ENCODE data around the gene SCN1B. TPM values are rescaled to one million over a fixed set of nuclear protein-coding genes. Genes with fewer than 3 reads are reported as not detected.

Gene SCN1B
- total and polyA plus RNA-seq, 8 donors, result 1.3 to 36.6 (median 3.7) TPM; not detected in 1

DNA sequence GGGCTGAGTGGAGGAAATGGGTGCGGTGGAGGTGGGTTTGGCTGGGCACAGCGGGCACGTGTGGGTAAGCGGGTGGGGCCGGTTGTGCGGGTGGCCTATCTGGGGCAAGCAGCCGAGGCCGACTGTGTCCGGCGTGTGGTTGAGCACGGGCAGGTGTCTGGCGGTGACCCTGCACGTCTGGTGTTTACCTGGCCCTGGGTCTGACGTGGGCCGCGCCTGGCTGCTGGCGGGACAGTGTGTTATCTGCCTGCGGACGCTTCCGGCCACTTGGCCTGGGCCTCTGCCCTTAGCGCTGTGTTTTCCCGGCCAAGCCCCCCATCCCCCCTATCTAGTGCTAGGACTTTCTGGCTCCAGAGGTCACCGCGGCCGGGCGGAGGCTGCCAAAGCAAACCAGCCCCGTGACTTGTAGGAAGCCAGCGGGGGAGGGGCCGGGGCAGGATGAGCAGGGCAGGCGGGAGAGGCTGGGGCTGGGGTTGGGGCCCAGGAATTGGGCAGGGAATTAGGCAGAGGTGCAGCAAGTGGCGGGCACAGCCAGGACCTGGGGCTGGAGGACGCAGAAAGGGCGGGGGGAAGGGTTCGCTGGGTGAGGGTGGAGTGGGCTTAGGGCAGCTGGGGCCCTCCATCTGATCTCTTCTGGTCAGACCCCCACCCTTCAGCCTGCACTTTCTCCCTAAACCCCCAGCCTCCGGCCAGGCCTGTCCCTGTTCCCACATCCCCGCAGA, 10.7 kb downstream of the SCN1B start:
- peaks cover 30 to 87% (median 58%) of the 10 kb centered on the region in 4 donors for H3K4me1 ChIP-seq
- TF ChIP-seq POLR2AphosphoS5 (IDR thresholded peaks at IDR 0.05) (peak in 2 of 3 donors; percentile 78 to 79), EP300 (IDR thresholded peaks at IDR 0.05) (peak; percentile 16), POLR2A (IDR thresholded peaks at IDR 0.05) (no peak)
- TF ChIP-seq, protein P1, sequence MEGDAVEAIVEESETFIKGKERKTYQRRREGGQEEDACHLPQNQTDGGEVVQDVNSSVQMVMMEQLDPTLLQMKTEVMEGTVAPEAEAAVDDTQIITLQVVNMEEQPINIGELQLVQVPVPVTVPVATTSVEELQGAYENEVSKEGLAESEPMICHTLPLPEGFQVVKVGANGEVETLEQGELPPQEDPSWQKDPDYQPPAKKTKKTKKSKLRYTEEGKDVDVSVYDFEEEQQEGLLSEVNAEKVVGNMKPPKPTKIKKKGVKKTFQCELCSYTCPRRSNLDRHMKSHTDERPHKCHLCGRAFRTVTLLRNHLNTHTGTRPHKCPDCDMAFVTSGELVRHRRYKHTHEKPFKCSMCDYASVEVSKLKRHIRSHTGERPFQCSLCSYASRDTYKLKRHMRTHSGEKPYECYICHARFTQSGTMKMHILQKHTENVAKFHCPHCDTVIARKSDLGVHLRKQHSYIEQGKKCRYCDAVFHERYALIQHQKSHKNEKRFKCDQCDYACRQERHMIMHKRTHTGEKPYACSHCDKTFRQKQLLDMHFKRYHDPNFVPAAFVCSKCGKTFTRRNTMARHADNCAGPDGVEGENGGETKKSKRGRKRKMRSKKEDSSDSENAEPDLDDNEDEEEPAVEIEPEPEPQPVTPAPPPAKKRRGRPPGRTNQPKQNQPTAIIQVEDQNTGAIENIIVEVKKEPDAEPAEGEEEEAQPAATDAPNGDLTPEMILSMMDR (IDR thresholded peaks at IDR 0.05), result no peak
- H3K36me3 ChIP-seq, result no peaks in the 10 kb centered on the region
- WGBS, 5 donors, result 5 to 14% (median 7%) methylated on average over 20 to 36 of the region's 36 CpGs
- DNase-seq, result peak; percentile 89 to 96
- H3K27me3 ChIP-seq, result peaks cover 0 to 33% (median 0%) of the 10 kb centered on the region in 3 donors
- intact Hi-C loops (cut with DNase I; ENCODE audit: low total_unique reads), result no loop called here
- H3K4me3 ChIP-seq, result peak overlapping the region; percentile 18 to 41 (median 22)
- peak overlapping the region; percentile 79 to 92 (median 86) for H3K27ac ChIP-seq
- H3K9me3 ChIP-seq, result no peaks in the 10 kb centered on the region

GRCh38 chr19:35041548-35042055, 11.3 kb downstream of the SCN1B start, which contains the start of gene HPN:
TSS of gene HPN (plus strand) at chr19:35041721. CDS start at chr19:35042507, 786 bp downstream.
- intact Hi-C loops (cut with DNase I; ENCODE audit: low total_unique reads), result no loop called here
- Histone ChIP-seq H3K27me3 (peaks cover 0 to 33% (median 0%) of the 10 kb centered on the region in 3 donors), H3K4me1 (peaks cover 30 to 91% (median 64%) of the 10 kb centered on the region in 4 donors), H3K27ac (peak within 1 kb of the TSS; percentile 79 to 92 (median 86)), H3K36me3 (no peaks in the 10 kb centered on the region), H3K9me3 (no peaks in the 10 kb centered on the region), H3K4me3 (peak within 1 kb of the TSS; percentile 18 to 41 (median 22))
- 23 to 45% (median 29%) methylated on average over 9 to 19 of the region's 19 CpGs for WGBS, 5 donors
- TF ChIP-seq EP300 (IDR thresholded peaks at IDR 0.05) (no peak), POLR2AphosphoS5 (IDR thresholded peaks at IDR 0.05) (peak in 2 of 3 donors; percentile 32 to 71), POLR2A (IDR thresholded peaks at IDR 0.05) (no peak)
- TF ChIP-seq, protein P1 (IDR thresholded peaks at IDR 0.05), result no peak
- peak; percentile 84 to 93 for DNase-seq

DNA sequence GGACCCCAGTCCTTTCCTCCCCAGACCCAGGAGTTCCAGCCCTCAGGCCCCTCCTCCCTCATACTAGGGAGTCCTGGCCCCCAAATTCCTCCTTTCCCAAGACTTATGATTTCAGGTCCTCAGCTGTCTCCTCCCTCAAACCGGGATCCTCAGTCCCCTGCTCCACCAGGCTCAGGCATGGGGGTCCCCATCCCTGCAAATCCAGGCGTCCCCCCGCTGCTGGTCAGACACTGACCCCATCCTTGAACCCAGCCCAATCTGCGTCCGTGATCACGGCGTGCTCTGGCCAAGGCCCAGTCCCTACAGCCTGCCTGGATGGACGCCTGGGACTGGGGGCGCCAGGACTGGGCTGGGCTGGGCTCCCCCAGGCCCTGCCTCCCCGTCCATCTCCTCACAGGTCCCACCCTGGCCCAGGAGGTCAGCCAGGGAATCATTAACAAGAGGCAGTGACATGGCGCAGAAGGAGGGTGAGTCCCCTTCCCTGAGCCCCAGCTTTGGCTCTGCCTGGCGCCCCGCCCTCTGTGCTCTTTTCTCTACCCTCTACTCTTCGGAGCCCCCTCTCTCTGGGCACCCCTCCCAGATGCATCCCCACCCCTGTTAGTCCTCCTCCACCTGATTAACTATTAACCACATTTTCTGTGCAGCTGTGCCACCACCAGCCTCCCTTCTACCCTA, 11.9 kb downstream of the SCN1B start:
- H3K4me3 ChIP-seq, result peak overlapping the region; percentile 18 to 41 (median 22)
- H3K4me1 ChIP-seq, result peaks cover 30 to 94% (median 68%) of the 10 kb centered on the region in 4 donors
- peaks cover 0 to 33% (median 0%) of the 10 kb centered on the region in 3 donors for H3K27me3 ChIP-seq
- H3K27ac ChIP-seq, result peak overlapping the region; percentile 79 to 92 (median 86)
- WGBS, 5 donors, result 29 to 66% (median 44%) methylated on average over 12 to 14 of the region's 14 CpGs
- no peak for TF ChIP-seq EP300 (IDR thresholded peaks at IDR 0.05)
- no peak for TF ChIP-seq POLR2A (IDR thresholded peaks at IDR 0.05)
- TF ChIP-seq POLR2AphosphoS5 (IDR thresholded peaks at IDR 0.05), result no peak
- TF ChIP-seq, protein P1 (IDR thresholded peaks at IDR 0.05), result no peak
- H3K36me3 ChIP-seq, result no peaks in the 10 kb centered on the region
- DNase-seq, result peak; percentile 47 to 82
- H3K9me3 ChIP-seq, result no peaks in the 10 kb centered on the region
- intact Hi-C loops (cut with DNase I; ENCODE audit: low total_unique reads), result no loop called here

GRCh38 chr19:35042954-35043604, 12.8 kb downstream of the SCN1B start:
- H3K27me3 ChIP-seq, result peaks cover 0 to 33% (median 0%) of the 10 kb centered on the region in 3 donors
- peaks cover 30 to 86% (median 69%) of the 10 kb centered on the region in 4 donors for H3K4me1 ChIP-seq
- no peak for DNase-seq
- 61 to 77% (median 67%) methylated on average over 14 of the region's 14 CpGs for WGBS, 5 donors
- TF ChIP-seq POLR2A (IDR thresholded peaks at IDR 0.05) (no peak), EP300 (IDR thresholded peaks at IDR 0.05) (no peak), POLR2AphosphoS5 (IDR thresholded peaks at IDR 0.05) (no peak)
- TF ChIP-seq, protein P1 (IDR thresholded peaks at IDR 0.05), result no peak
- no peaks in the 10 kb centered on the region for H3K9me3 ChIP-seq
- H3K36me3 ChIP-seq, result no peaks in the 10 kb centered on the region
- peak overlapping the region in 4 of 5 donors; percentile 28 to 86 (median 82) for H3K27ac ChIP-seq
- intact Hi-C loops (cut with DNase I; ENCODE audit: low total_unique reads), result no loop called here
- peak overlapping the region in 1 of 4 donors; percentile 41 for H3K4me3 ChIP-seq
